Measurements from ENCODE around the gene FIGN.

GRCh38 chr2:163612332-163612731 lies 123.5 kb downstream of the FIGN start:
- no peak for TF ChIP-seq EZH2 (IDR thresholded peaks at IDR 0.05)
- TF ChIP-seq POLR2AphosphoS5 (IDR thresholded peaks at IDR 0.05; ENCODE audit: borderline replicate concordance, low read depth, low read length), result no peak
- TF ChIP-seq FOXP2 (optimal IDR thresholded peaks at IDR 0.05; ENCODE audit: control extremely low read depth, extremely low read length, insufficient read depth), result no peak

Data from SK-N-MC (cell line).